Keratinocyte (primary cell): ENCODE measurements around the gene MYRFL. TPM values are rescaled to one million over a fixed set of nuclear protein-coding genes. Genes with fewer than 3 reads are reported as not detected.

Experiments used
- DNase-seq: peaks from one replicate; pipeline ENCODE4 v3.0.0-alpha.2; 2011; ENCODE audit warnings: low read depth, missing footprints, low spot score
- FAIRE-seq: peaks from 2 replicates; lab custom pipeline; 2011; peaks lifted over from hg19 to GRCh38; lab: Jason Lieb, UNC
- H2AFZ ChIP-seq: 2 replicates; pipeline ENCODE4 v1.6.0; 2012; ENCODE audit warnings: low read length, control low read depth, inconsistent platforms; ENCODE audit not compliant: control insufficient read depth
- H3K27ac ChIP-seq: 2 replicates; pipeline ENCODE4 v1.5.1; 2011; ENCODE audit warnings: low read length; ENCODE audit not compliant: control insufficient read depth, insufficient read depth
- H3K27me3 ChIP-seq: 3 replicates; pipeline ENCODE4 v1.6.0; 2011; ENCODE audit warnings: low read length; ENCODE audit not compliant: control insufficient read depth, insufficient read depth; ENCODE audit errors: extremely low read depth
- H3K36me3 ChIP-seq, 2 experiments: 2 replicates in 1 of 2; 3 replicates in 1 of 2; pipeline ENCODE4 v1.5.1; 2011; ENCODE audit warnings: low read length in 2 of 2, mild to moderate bottlenecking in 1 of 2; ENCODE audit not compliant: control insufficient read depth in 2 of 2, insufficient read depth in 2 of 2; ENCODE audit errors: extremely low read depth in 1 of 2
- H3K4me1 ChIP-seq: 3 replicates; pipeline ENCODE4 v1.5.1; 2011; ENCODE audit warnings: low read length; ENCODE audit not compliant: control insufficient read depth, insufficient read depth; ENCODE audit errors: extremely low read depth
- H3K4me2 ChIP-seq: 3 replicates; pipeline ENCODE4 v1.6.0; 2011; ENCODE audit warnings: low read depth, low read length; ENCODE audit not compliant: control insufficient read depth, insufficient read depth; ENCODE audit errors: extremely low read depth
- H3K4me3 ChIP-seq, 3 experiments: fragments of 200-600 bp in 1 of 3; sonication (generic) in 1 of 3; 2 replicates in 2 of 3; 3 replicates in 1 of 3; pipeline ENCODE4 v1.5.1; 2011 to 2016; ENCODE audit warnings: low read length in 3 of 3, mild to moderate bottlenecking in 3 of 3, control low read depth in 2 of 3, inconsistent platforms in 1 of 3, low read depth in 1 of 3, mixed read lengths in 1 of 3, mixed run types in 1 of 3, moderate library complexity in 1 of 3; ENCODE audit not compliant: control insufficient read depth in 2 of 3, insufficient read depth in 2 of 3; ENCODE audit errors: extremely low read depth in 1 of 3
- H3K79me2 ChIP-seq: 2 replicates; pipeline ENCODE4 v1.6.0; 2012; ENCODE audit warnings: low read length; ENCODE audit not compliant: control insufficient read depth, insufficient read depth
- H3K9ac ChIP-seq: 3 replicates; pipeline ENCODE4 v1.6.0; 2011; ENCODE audit warnings: low read length; ENCODE audit not compliant: control insufficient read depth, insufficient read depth; ENCODE audit errors: extremely low read depth
- H3K9me1 ChIP-seq: 3 replicates; pipeline ENCODE4 v1.6.0; 2011; ENCODE audit warnings: low read length; ENCODE audit not compliant: control insufficient read depth, insufficient read depth; ENCODE audit errors: extremely low read depth
- H3K9me3 ChIP-seq: 2 replicates; pipeline ENCODE4 v1.5.1; 2012; ENCODE audit warnings: low read depth, low read length; ENCODE audit not compliant: control insufficient read depth
- H4K20me1 ChIP-seq: 3 replicates; pipeline ENCODE4 v1.6.0; 2011; ENCODE audit warnings: low read length; ENCODE audit not compliant: control insufficient read depth, insufficient read depth; ENCODE audit errors: extremely low read depth
- CTCF ChIP-seq, 3 experiments: IDR thresholded peaks in 1 of 3; conservative IDR thresholded peaks in 1 of 3; optimal IDR thresholded peaks in 1 of 3; 2 replicates in 2 of 3; 3 replicates in 1 of 3; pipeline versions ENCODE3 to v1.5.1; 2011; ENCODE audit warnings: low read length in 3 of 3, mild to moderate bottlenecking in 3 of 3, moderate library complexity in 2 of 3, control low read depth in 1 of 3, inconsistent platforms in 1 of 3; ENCODE audit not compliant: insufficient read depth in 2 of 3; ENCODE audit errors: extremely low read depth in 1 of 3
- EZH2 ChIP-seq: IDR thresholded peaks from one replicate; pipeline ENCODE4 v1.6.1; 2012; ENCODE audit warnings: inconsistent platforms, mild to moderate bottlenecking, low read length, moderate library complexity
- dilution Hi-C: fragments of 300-500 bp; cut with MboI; formaldehyde crosslinking; loops from one replicate; pipeline ENCODE4 v1.7.0; 2020; ENCODE audit warnings: low sequenced_read_pairs; ENCODE audit not compliant: extremely low pct_ligation_motif_present
- polyA plus RNA-seq, 5 experiments: library from polyadenylated mRNA; depleted of rRNA in 3 of 5; stranded (reverse) in 3 of 5; stranded (forward) in 1 of 5; unstranded in 1 of 5; fragments of >200 nt; gene quantifications; 1 replicate in 1 of 5; 2 replicates in 3 of 5; 3 replicates in 1 of 5; pipeline versions ENCODE4 v1.2.1 to v1.2.3, GENCODE V29; 2011 to 2012; ENCODE audit warnings: missing spikeins in 2 of 5, low read depth in 1 of 5, low replicate concordance in 1 of 5

MYRFL gene
- polyA plus RNA-seq, 1 donor (not counting 4 experiments of a cell fraction or from before 2014, with no cell fraction given): 0.39 TPM

- no peaks in the 10 kb centered on the region for H3K9me1 ChIP-seq
- dilution Hi-C loops: no loop called here
- TF ChIP-seq EZH2 (no peak), CTCF (optimal IDR thresholded peaks at IDR 0.05 in 1 of 3, IDR thresholded peaks at IDR 0.05 in 1 of 3, conservative IDR thresholded peaks at IDR 0.05 in 1 of 3; ENCODE audit: extremely low read depth in 1 of 3, insufficient read depth in 2 of 3, low read length in 3 of 3) (no peak)
- no peak overlapping the region for H3K4me2 ChIP-seq
- H2AFZ ChIP-seq: no peak overlapping the region
- H3K4me3 ChIP-seq: no peak overlapping the region
- H4K20me1 ChIP-seq: no peaks in the 10 kb centered on the region
- H3K27me3 ChIP-seq: no peaks in the 10 kb centered on the region
- no peaks in the 10 kb centered on the region for H3K36me3 ChIP-seq
- no peaks in the 10 kb centered on the region for H3K79me2 ChIP-seq
- H3K9me3 ChIP-seq: no peaks in the 10 kb centered on the region
- FAIRE-seq (no peak), DNase-seq (no peak)
- no peak overlapping the region for H3K9ac ChIP-seq
- H3K27ac ChIP-seq: no peak overlapping the region
- H3K4me1 ChIP-seq: peaks cover 24% of the 10 kb centered on the region
Measured at GRCh38 chr12:69969011-69969410, 144.0 kb downstream of the MYRFL start.

GRCh38 chr12:69972136-69972535 lies 147.1 kb downstream of the MYRFL start:
- Histone ChIP-seq H3K9me3 (no peaks in the 10 kb centered on the region), H3K4me2 (no peak overlapping the region), H2AFZ (peak overlapping the region; percentile 8), H3K27me3 (no peaks in the 10 kb centered on the region), H3K4me3 (no peak overlapping the region), H3K9me1 (no peaks in the 10 kb centered on the region), H3K36me3 (no peaks in the 10 kb centered on the region), H4K20me1 (no peaks in the 10 kb centered on the region), H3K27ac (no peak overlapping the region), H3K4me1 (peaks cover 8% of the 10 kb centered on the region), H3K9ac (no peak overlapping the region), H3K79me2 (no peaks in the 10 kb centered on the region)
- DNase-seq (no peak), FAIRE-seq (peak; percentile 56)
- TF ChIP-seq CTCF (optimal IDR thresholded peaks at IDR 0.05 in 1 of 3, IDR thresholded peaks at IDR 0.05 in 1 of 3, conservative IDR thresholded peaks at IDR 0.05 in 1 of 3; ENCODE audit: extremely low read depth in 1 of 3, insufficient read depth in 2 of 3, low read length in 3 of 3): no peak
- no peak for TF ChIP-seq EZH2
- dilution Hi-C loops: no loop called here
